D341Med (cell line): Measurements from ENCODE around the gene STK10.

Experiments
- DNase-seq: peaks from one replicate; pipeline ENCODE4 v3.0.0; 2012; ENCODE audit warnings: low spot score

Gene STK10

GRCh38 chr5:172142709-172143215 is 45.3 kb downstream of the STK10 start:
- DNase-seq = no peak

- DNase-seq = no peak
Measured at GRCh38 chr5:172141949-172142319, 46.1 kb downstream of the STK10 start.

GRCh38 chr5:172140866-172141265 is 47.2 kb downstream of the STK10 start:
- no peak for DNase-seq

- no peak for DNase-seq
Measured at GRCh38 chr5:172140120-172140519, 47.9 kb downstream of the STK10 start.

- no peak for DNase-seq
Measured at GRCh38 chr5:172137046-172137445, 51.0 kb downstream of the STK10 start.

- DNase-seq = no peak
Measured at GRCh38 chr5:172133359-172134029, 54.5 kb downstream of the STK10 start.

- DNase-seq = no peak
Measured at GRCh38 chr5:172131690-172132089, 56.3 kb downstream of the STK10 start.

GRCh38 chr5:172129256-172129910 is 58.6 kb downstream of the STK10 start:
- DNase-seq = no peak

- DNase-seq = no peak
Measured at GRCh38 chr5:172127581-172127980, 60.4 kb downstream of the STK10 start.

GRCh38 chr5:172123269-172123692 is 64.7 kb downstream of the STK10 start:
- peak; percentile 68 for DNase-seq

GRCh38 chr5:172119921-172120688 is 67.9 kb downstream of the STK10 start:
- no peak for DNase-seq

GRCh38 chr5:172118891-172119290 is 69.1 kb downstream of the STK10 start:
- no peak for DNase-seq

- no peak for DNase-seq
Measured at GRCh38 chr5:172117977-172118701, 69.9 kb downstream of the STK10 start.

- DNase-seq = no peak
Measured at GRCh38 chr5:172115541-172115982, 72.5 kb downstream of the STK10 start.

GRCh38 chr5:172114875-172115422 is 73.1 kb downstream of the STK10 start:
- no peak for DNase-seq

- DNase-seq = no peak
Measured at GRCh38 chr5:172113036-172113435, 75.0 kb downstream of the STK10 start.

GRCh38 chr5:172111852-172112225 is 76.2 kb downstream of the STK10 start:
- DNase-seq = no peak

- DNase-seq = no peak
Measured at GRCh38 chr5:172110921-172111851, 76.8 kb downstream of the STK10 start.

- DNase-seq = no peak
Measured at GRCh38 chr5:172110260-172110815, 77.7 kb downstream of the STK10 start.

- DNase-seq = no peak
Measured at GRCh38 chr5:172109749-172110148, 78.3 kb downstream of the STK10 start.
